Measurements from ENCODE around the gene ZNF385D.
"Not testable (repeated sequence)": the region's sequence is repeated elsewhere in the genome, so short reads cannot be mapped to it uniquely, and the experiment has no call there.

The ZNF385D gene

DNA sequence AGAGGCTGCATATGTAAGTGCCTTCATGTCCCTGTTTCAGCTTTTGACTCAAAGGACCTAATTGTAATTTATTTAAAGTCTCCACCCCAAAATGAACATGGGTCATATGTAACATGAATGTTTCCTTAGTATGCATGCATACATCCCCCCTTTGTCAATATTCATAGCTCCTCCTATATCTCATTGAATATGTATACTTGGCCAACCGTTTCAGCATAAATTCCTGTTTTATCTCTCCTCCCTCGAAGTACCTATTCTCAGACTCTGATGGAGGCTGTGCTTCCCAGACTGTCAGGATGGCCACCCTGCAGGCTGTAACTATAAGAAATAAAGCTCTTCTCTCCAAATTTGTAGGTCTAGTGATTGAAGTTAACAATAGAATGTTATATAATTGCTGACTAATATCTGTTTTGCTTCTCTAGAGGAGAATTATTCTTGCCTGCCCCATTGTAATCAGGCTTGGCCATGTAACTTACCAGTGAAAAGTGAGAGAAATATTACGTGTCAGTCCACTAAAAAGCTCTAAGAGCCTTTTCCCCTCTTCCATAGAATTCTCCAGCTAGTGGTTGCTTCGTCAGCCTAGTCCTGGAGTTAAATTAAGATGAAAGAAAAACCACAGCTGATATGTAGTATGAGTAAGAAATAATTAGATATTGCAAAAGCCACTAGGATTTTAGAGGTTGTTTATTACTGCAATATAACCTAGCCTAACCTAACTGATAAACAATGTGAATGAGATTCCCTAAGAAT, 245.1 kb downstream of the ZNF385D start:
- no peak for DNase-seq

GRCh38 chr3:21502656-21503055, 248.4 kb downstream of the ZNF385D start:
- no peak for DNase-seq

DNA sequence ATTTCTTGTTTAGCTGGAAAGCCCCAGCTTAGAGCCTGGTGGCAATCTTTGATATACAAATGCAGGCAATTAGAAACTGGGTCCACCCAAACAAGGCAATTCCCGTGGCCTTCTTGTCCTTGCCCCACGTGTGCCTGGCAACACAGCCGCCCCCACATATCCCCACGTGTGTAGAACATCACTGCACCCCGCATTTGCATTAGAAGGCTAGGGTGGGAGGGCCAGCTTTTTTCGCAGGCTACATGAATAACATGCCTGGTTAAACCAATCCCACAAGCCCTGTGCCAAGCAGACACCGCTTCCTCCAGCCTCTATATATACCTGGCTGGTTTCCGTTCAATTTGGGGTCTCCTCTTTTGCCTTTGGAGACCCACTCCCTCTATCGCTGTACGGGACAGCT, 250.2 kb downstream of the ZNF385D start:
- DNase-seq = no peak

DNA sequence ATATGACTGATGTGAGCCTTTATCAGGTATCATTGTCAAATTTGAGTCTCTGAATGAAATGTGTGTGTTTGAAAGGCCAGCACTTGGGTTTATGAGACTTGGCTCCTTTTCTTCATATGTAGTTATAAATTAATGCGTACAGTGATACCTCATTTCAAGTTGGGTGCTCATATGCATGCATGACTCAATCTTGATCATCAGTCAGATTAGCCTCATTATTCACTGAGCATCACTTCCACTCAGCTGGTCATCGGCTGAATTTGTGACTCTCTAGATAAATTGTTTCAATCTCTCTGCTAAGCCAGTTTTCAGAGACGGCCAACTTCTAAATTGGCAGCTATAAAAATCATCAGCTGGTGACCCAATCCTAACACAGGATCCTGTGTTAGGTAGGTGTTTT, 260.3 kb downstream of the ZNF385D start:
- DNase-seq = not testable (repeated sequence)

DNA sequence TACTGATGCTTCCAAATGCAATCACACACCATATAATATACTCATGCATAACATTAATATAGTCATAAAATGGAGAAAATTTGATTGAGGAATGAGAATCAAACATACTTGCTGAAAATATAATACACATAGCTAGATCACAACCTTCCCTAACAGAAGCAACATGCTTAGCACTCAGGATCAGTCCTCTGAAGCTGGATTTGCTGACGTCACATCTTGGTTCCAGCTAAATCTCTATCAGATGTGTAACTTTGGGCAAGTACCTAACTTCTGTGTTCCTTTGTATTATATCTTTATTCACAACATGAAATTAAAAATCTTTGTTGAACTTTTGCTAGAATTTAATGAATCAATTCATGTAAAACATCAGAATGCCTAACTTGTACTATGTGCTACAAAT, 263.5 kb downstream of the ZNF385D start:
- no peak for DNase-seq

DNA sequence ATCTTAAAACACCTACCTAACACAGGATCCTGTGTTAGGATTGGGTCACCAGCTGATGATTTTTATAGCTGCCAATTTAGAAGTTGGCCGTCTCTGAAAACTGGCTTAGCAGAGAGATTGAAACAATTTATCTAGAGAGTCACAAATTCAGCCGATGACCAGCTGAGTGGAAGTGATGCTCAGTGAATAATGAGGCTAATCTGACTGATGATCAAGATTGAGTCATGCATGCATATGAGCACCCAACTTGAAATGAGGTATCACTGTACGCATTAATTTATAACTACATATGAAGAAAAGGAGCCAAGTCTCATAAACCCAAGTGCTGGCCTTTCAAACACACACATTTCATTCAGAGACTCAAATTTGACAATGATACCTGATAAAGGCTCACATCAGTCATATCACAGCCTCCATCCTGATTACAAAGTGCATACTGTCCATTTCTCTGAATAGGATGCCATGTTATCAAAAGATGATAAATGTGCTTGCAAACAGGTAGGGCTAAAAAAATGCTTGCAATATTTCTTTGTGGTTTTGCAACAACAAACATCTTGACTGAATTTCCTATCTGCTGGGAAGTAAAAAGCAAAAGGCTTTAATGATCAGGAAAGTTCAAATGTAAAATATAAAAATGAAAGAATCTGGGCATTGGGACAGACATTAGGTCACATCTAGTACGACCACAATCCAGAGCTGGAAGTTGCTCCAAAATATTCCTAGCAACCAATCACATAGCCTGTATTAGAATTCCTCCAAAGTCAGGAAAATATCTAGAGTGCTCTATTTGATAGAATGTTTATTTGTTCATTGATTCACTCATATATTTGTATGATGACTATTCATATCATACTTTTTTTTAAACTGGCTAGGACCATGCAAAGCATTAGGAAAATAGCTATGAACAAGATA, 264.7 kb downstream of the ZNF385D start:
- DNase-seq = peak; percentile 6

GRCh38 chr3:21484828-21485144, 266.2 kb downstream of the ZNF385D start:
- DNase-seq = no peak

DNA sequence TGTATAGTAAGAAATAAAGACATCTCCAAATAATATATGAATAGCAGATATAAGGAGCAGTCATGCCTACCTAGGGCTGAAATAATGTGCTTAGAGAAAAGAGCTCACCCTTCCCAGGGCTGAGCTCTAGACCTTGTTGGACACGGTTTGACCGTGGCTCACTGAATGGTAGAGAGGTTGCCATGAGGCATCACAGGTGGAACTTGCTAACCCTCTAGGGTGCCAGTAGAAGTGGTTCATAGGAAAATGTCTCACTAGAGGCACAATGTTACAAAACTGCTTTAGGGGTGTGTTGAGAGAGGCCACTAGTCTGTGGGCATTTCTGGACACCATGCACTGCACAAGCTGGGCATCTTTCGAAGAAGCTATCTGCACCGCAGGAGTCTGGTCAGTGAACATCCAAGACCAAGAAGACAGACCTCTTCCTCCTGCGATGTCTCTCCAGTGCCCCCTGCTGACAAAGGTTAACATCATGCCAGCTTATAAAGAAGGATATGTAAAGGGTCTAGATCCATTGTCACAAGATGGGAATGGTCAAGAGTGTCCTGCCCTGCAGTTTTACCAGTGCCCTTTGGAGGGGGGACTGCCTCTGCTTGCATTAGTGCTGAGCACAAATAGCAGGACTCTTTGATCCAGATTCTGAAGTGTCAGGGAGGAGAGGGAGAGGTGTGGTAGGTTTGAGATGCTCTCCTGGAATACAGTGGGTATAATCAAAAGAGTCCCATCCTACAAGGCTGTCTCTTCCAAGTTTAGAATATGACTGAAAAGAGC, 266.8 kb downstream of the ZNF385D start:
- DNase-seq = peak; percentile 71

GRCh38 chr3:21481991-21482390, 269.0 kb downstream of the ZNF385D start:
- DNase-seq = no peak

DNA sequence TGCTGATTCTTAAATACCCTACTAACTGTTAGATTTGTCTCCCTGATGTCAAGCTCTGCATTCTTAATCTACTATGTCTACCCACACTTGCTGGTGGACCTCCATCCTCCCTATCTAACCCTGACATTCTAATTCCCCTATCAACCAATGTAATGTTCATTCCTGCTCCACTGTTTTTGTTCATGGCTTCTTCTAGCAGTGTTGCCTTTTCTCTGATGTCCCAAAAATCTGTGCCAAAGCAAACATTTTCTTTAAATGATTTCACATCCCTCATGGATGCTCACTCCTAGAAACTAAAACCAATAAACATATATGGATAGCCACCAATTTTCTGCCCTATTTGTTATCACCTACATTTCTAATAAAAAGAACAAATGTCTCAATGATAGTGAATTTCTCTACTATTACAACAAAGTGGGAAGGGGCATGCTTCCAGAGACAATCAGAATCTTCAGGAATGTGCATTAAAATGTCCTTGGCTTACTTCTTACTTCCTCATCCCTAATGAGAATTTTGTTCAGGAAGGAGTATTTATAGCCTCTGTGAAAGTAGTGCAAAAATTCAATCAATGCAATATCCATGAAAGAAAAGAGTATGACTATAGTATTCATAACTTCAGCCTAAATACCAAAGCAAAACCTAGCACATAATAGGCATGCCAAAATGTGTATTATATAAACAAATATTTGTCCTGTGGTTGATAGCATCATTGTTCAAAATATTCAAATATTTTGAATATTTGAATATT, 273.3 kb downstream of the ZNF385D start:
- peak; percentile 74 for DNase-seq

- peak; percentile 42 for DNase-seq
Observed at GRCh38 chr3:21466476-21466875, 284.5 kb downstream of the ZNF385D start.

GRCh38 chr3:21464746-21465145, 286.3 kb downstream of the ZNF385D start:
- DNase-seq = peak; percentile 45

- DNase-seq = no peak
Observed at GRCh38 chr3:21463319-21463718, 287.7 kb downstream of the ZNF385D start.

GRCh38 chr3:21462141-21462540, 288.9 kb downstream of the ZNF385D start:
- DNase-seq = peak; percentile 34

GRCh38 chr3:21457084-21457483, 293.9 kb downstream of the ZNF385D start:
- no peak for DNase-seq

DNA sequence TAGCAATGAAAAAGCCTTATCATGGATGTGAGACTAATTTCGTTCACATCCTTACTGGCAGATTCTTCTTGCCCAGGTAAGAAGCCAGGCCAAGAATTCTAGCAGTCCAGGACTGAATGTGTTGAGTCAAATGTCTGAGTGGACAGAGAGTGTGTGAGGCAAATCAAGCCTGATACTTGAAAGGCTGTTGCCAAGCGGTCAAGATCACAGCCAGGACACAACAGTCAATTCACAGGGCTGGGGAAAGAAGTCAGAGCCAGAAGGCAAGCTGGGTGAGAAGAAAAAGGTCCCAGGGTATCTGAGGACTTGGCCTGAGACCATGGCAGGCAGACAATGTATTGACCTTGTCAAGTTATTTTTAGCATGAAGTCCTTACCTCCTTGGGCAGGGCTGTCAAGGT, 301.3 kb downstream of the ZNF385D start:
- no peak for DNase-seq

DNA sequence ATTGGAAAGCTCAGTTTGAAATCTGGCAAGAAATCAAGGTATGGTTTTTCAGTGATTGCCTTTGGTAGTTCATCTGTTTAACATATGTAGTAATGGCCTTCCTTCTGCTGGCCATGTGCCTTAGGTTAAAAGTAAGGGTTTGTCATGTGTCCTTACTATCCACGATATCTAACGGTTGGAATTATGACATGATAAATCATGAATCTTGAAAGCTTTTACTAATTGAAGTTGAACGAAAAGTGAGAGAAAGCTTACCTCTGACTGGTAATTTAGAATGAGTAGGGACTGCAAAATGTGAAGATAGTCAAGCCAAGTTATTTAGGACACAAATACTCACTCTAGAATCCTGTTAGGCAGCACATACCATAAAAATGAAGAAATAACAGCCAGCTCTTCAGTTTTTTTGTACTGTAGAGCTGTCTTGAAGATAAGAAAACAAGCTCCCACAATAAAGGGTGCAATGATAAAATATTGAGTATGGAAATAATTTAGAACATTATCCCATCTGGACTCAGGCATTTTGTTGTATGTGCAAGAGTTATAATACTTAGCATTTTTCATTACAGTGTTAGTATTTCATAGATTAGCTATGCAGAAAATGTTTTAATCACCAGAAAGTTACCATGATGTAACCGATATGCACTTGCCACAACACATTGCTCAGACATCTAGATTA, 303.4 kb downstream of the ZNF385D start:
- DNase-seq = peak; percentile 79

DNA sequence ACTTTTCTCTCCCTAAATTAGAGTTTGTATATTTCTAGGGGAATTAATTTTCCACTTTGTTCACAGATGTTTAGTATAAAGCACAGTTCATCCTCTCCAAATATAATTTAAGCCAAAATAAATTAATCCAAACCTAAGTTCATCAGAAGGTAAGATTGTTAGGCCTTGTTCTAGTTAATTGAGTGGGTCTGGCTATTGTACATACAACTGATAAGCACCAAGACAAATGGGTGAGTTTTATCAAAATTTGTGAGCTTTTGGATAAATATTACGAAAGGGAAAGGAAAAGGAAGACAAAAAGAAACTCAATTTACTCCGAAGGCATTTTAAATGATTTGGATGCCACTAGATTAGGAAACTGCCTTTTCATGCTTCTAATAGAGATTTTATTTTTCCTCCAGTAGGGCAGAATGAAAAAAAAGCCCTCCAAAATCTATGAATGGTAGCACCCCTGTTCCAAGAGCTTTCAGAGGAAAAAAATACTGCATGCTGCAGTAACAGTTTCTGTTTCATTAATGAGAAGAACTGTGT, 304.0 kb downstream of the ZNF385D start:
- DNase-seq = no peak

DNA sequence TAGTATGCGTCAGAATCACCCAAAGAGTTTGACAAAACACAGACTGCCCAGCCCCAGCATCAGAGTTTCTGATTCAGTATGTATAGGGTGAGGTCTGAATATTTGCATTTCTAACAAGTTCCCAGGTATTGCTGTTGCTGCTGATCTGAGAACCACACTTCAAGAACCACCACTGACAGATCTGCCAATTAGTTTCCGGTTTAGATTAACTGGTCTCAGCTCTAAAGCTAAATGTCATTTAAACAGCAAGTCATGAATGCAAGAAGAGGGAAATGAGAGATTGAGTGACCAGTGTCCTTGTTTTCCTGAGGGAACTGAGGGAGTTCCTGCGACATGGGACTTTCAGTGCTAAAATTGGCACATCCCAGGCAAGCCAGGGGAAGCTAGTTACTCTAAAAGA, 305.0 kb downstream of the ZNF385D start:
- no peak for DNase-seq

DNA sequence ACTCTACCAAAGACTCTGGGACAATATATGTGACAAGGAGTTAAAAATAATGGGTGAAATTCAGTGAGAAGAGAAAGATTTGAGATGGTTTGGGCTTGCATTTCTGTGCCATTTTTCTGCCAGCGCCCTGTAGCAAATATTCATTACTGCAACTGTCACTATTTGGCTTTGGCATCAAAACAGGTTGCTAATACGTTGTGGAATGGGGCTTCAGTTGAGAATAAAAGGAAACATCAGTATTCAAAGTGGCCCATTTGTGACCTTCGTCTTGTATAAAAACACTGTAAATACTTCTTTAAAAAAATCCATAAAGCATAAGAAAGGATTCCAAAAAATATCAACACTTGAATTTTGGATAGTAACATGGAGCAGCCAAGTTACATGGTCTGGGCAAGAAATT, 309.2 kb downstream of the ZNF385D start:
- DNase-seq = no peak

DNA sequence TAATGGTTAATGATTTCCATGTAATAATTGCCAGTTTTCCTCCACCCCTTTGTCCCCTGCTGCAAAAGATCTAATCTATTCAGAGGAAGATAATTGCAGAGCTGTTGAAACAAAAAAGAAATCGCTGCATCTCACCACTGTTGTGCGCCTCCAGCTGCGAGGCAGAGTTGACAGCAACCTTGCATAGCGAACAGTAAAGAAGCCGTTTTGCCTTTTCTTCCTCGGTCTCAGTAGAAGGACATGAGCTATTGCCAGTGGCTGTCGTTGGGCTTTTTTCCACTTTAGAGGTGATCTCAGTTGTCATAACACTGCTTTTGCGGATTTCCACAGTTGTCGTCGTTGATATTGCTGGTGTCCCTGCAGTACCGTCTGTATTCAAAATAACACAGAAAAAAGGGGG, 314.2 kb downstream of the ZNF385D start:
- no peak for DNase-seq

DNA sequence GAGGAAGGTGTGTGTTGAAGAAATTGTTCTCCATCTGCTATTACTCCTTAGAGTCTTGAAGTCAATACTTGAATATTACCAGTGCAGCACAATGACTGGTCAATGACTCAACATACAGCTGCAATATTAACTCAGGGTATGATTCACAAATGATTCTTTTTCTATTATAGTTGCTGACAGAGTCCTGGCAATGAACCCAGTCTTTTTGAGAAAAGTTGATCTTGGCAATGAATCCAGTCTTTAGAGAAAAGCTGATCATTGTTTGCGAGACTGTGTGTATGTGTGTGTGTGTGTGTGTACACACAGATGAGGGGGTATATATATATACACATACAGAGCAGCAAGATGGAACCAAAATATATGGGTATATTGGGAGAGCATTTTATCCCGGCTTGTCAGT, 315.1 kb downstream of the ZNF385D start:
- peak; percentile 99 for DNase-seq
